WTC11 (cell line): Measurements from ENCODE around the gene BCL2L1. TPM values are rescaled to one million over a fixed set of nuclear protein-coding genes. Genes with fewer than 3 reads are reported as not detected.

Source experiments
- ATAC-seq: fragments of 200-7000 bp; cut with Tn5 transposase; 2 replicates; pipeline ENCODE4 v1.10.0; 2021; ENCODE audit warnings: mild to moderate bottlenecking, moderate library complexity
- CTCF ChIA-PET: fragments of 300-600 bp; sonication (Branson Sonifier 250); formaldehyde crosslinking; loops from one replicate; lab custom pipeline; 2021; ENCODE audit warnings: antibody characterized with exemption; lab: Charles Lee
- POLR2A ChIA-PET: fragments of 350-600 bp; sonication (Branson Sonifier 250); formaldehyde crosslinking; loops from one replicate; lab custom pipeline; 2021; ENCODE audit warnings: antibody characterized with exemption; lab: Charles Lee
- DNase-seq: peaks from one replicate; pipeline ENCODE4 v3.0.0; 2021; ENCODE audit warnings: low spot score
- H3K27ac Mint-ChIP-seq: 2 replicates; pipeline ENCODE4 v1.8.0; 2021; ENCODE audit warnings: mixed read lengths
- H3K27me3 Mint-ChIP-seq: 2 replicates; pipeline ENCODE4 v1.8.0; 2021; ENCODE audit warnings: low read depth, mild to moderate bottlenecking, moderate library complexity, mixed read lengths
- H3K36me3 Mint-ChIP-seq: 2 replicates; pipeline ENCODE4 v1.8.0; 2021; ENCODE audit warnings: mixed read lengths
- H3K4me1 Mint-ChIP-seq: 2 replicates; pipeline ENCODE4 v1.8.0; 2022; ENCODE audit warnings: mixed read lengths
- H3K4me3 Mint-ChIP-seq: 2 replicates; pipeline ENCODE4 v1.8.0; 2021; ENCODE audit warnings: mild to moderate bottlenecking, moderate library complexity, mixed read lengths
- H3K9me3 Mint-ChIP-seq: 2 replicates; pipeline ENCODE4 v1.8.0; 2021; ENCODE audit warnings: mixed read lengths
- ATF1 ChIP-seq: sonication (generic); formaldehyde crosslinking; IDR thresholded peaks from 2 replicates; pipeline ENCODE4 v1.8.1; 2023; ENCODE audit warnings: mild to moderate bottlenecking, moderate library complexity, missing genetic modification reagents
- CTCF ChIP-seq: fragments of 200-600 bp; IDR thresholded peaks from 2 replicates; pipeline ENCODE4 v1.8.0; 2022; ENCODE audit warnings: antibody characterized with exemption
- E2F4 ChIP-seq: sonication (generic); formaldehyde crosslinking; IDR thresholded peaks from 2 replicates; pipeline ENCODE4 v1.8.1; 2022; ENCODE audit warnings: low read depth, mild to moderate bottlenecking, moderate library complexity, missing genetic modification reagents, borderline replicate concordance
- ETV6 ChIP-seq: sonication (generic); formaldehyde crosslinking; IDR thresholded peaks from 2 replicates; pipeline ENCODE4 v1.8.1; 2022; ENCODE audit warnings: mild to moderate bottlenecking, missing genetic modification reagents
- FOXK1 ChIP-seq: sonication (generic); formaldehyde crosslinking; IDR thresholded peaks from 2 replicates; pipeline ENCODE4 v1.8.0; 2022; ENCODE audit warnings: mild to moderate bottlenecking, moderate library complexity, missing genetic modification reagents
- GABPB1 ChIP-seq: sonication (generic); formaldehyde crosslinking; IDR thresholded peaks from 2 replicates; pipeline ENCODE4 v1.8.1; 2023; ENCODE audit warnings: mild to moderate bottlenecking, missing genetic modification reagents
- HMGA2 ChIP-seq: fragments of 250-450 bp; sonication (Bioruptor Pico); IDR thresholded peaks from 2 replicates; pipeline ENCODE4 v1.4.0; 2021; ENCODE audit warnings: mild to moderate bottlenecking, moderate library complexity
- IRF2 ChIP-seq: sonication (generic); formaldehyde crosslinking; IDR thresholded peaks from 2 replicates; pipeline ENCODE4 v1.8.0; 2022; ENCODE audit warnings: low read depth, missing genetic modification reagents, borderline replicate concordance
- JAZF1 ChIP-seq: fragments of 250-450 bp; sonication (Bioruptor Pico); IDR thresholded peaks from 2 replicates; pipeline ENCODE4 v1.9.0; 2021; ENCODE audit warnings: moderate library complexity, mild to moderate bottlenecking, inconsistent platforms
- JUN ChIP-seq: sonication (generic); formaldehyde crosslinking; IDR thresholded peaks from 2 replicates; pipeline ENCODE4 v1.8.0; 2023; ENCODE audit warnings: mild to moderate bottlenecking, missing genetic modification reagents
- KAT7 ChIP-seq: sonication (generic); formaldehyde crosslinking; IDR thresholded peaks from 2 replicates; pipeline ENCODE4 v1.8.1; 2023; ENCODE audit warnings: missing genetic modification reagents, mild to moderate bottlenecking, borderline replicate concordance
- MXD4 ChIP-seq: fragments of 250-450 bp; sonication (Bioruptor Pico); IDR thresholded peaks from 2 replicates; pipeline ENCODE4 v1.8.0; 2021; ENCODE audit warnings: mild to moderate bottlenecking, moderate library complexity, borderline replicate concordance
- RORB ChIP-seq: fragments of 250-450 bp; sonication (Bioruptor Pico); IDR thresholded peaks from 2 replicates; pipeline ENCODE4 v1.9.0; 2021; ENCODE audit warnings: mild to moderate bottlenecking
- SMAD4 ChIP-seq: sonication (generic); formaldehyde crosslinking; IDR thresholded peaks from 2 replicates; pipeline ENCODE4 v1.8.0; 2022; ENCODE audit warnings: mild to moderate bottlenecking, missing genetic modification reagents
- TEAD1 ChIP-seq: sonication (generic); formaldehyde crosslinking; IDR thresholded peaks from 2 replicates; pipeline ENCODE4 v1.8.0; 2022; ENCODE audit warnings: mild to moderate bottlenecking, missing genetic modification reagents
- USF1 ChIP-seq: sonication (generic); formaldehyde crosslinking; IDR thresholded peaks from 2 replicates; pipeline ENCODE4 v1.8.0; 2022; ENCODE audit warnings: mild to moderate bottlenecking, missing genetic modification reagents
- ZNF219 ChIP-seq: sonication (generic); formaldehyde crosslinking; IDR thresholded peaks from 2 replicates; pipeline ENCODE4 v1.8.0; 2023; ENCODE audit warnings: missing genetic modification reagents, mild to moderate bottlenecking, borderline replicate concordance
- ZNF281 ChIP-seq: sonication (generic); formaldehyde crosslinking; IDR thresholded peaks from 2 replicates; pipeline ENCODE4 v1.8.0; 2023; ENCODE audit warnings: mild to moderate bottlenecking, missing genetic modification reagents
- ZNF671 ChIP-seq: fragments of 250-450 bp; sonication (Bioruptor Pico); IDR thresholded peaks from 2 replicates; pipeline ENCODE4 v1.8.0; 2021; ENCODE audit warnings: mild to moderate bottlenecking
- total RNA-seq: library from RNA; stranded (reverse); gene quantifications from 3 replicates; pipeline ENCODE4 v1.2.3, GENCODE V29; 2021
- TF ChIP-seq, protein P1 (sequence below): fragments of 250-450 bp; sonication (Bioruptor Pico); IDR thresholded peaks from 2 replicates; pipeline ENCODE4 v2.1.2; 2022; ENCODE audit warnings: mild to moderate bottlenecking, moderate library complexity
- TF ChIP-seq, protein P2 (sequence below): sonication (generic); formaldehyde crosslinking; IDR thresholded peaks from 2 replicates; pipeline ENCODE4 v1.8.1; 2022; ENCODE audit warnings: mild to moderate bottlenecking, missing genetic modification reagents, moderate library complexity, borderline replicate concordance

Gene BCL2L1
- total RNA-seq, 1 experiment from 2014 or later = 62.0 TPM

DNA sequence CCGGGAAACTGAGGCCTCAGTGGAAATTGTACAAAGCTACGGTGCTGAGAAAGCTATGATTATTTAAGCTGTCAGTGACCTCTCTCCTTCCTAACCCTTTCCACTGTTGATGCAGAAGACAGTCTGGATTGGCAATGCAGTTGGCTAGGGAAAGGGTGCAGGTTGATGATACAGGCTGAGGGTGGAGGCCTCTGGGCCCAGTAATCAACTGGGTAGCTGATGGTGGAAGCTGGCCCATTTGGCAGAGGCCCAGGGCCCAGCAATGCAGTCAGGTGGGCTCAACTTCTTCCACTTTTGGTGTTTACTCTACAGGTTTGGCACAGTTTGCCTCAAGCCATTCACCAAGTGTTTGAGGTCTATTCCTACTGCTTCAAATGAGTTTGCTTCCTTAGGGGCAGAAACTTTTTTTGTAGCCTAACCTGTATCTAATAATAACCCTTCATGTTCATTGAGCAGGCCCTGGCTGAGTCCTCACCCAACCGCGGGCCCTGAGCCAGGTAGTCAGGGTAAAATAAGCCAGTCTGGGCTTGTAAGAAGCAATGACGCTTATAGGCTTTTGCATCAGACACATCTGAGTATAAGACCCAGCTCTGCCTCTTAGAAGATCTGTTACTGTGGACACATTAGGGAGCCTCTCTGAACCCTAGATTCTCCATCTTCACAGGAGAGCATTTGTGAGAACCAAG lies 12.1 kb downstream of the BCL2L1 start (continued):
- TF ChIP-seq ZNF281 (CRISPR knock-in tag) = no peak
- no peak for TF ChIP-seq ETV6 (CRISPR knock-in tag)
- no peak for TF ChIP-seq CTCF

DNA sequence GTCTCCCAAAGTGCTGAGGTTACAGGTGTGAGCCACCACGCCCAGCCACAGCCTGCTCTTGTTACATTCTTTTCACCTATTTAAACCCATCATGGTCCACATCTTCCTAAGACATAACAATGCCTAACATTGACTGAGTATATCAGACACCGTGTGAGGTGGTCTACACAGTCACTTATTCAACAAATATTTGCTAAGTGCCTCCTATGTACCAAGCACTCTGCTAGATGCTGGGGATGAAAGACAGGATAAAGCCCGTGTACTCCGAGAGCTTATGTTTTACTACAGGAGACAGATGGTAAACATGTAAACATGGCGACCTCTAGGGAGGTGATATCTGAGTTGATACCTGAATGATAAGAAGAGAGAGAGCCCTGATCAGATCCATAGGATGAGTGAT lies 12.7 kb downstream of the BCL2L1 start:
- ATAC-seq = no peak
- no peaks in the 10 kb centered on the region for H3K27me3 Mint-ChIP-seq
- CTCF ChIA-PET = interaction anchor here (1.4 to 5.4 kb wide), 3 partner anchors 13 to 147 kb away, joined by 3 to 69 read pairs (median 21); partner anchors contain the start of gene BCL2L1
- no peak for TF ChIP-seq JAZF1 (CRISPR knock-in tag)
- TF ChIP-seq RORB (CRISPR knock-in tag) = 0 out of 2 replicates have a peak, but pooled peaks have one; percentile 28
- TF ChIP-seq, all 79 proteins: peak for 1
- POLR2A ChIA-PET = no interaction called here
- Mint-ChIP-seq H3K36me3 (peaks cover 24% of the 10 kb centered on the region), H3K27ac (peak overlapping the region; percentile 78), H3K9me3 (no peaks in the 10 kb centered on the region), H3K4me3 (no peak overlapping the region), H3K4me1 (peaks cover 69% of the 10 kb centered on the region)
- no peak for DNase-seq

- H3K4me3 Mint-ChIP-seq = no peak overlapping the region
- ATAC-seq = no peak
- peaks cover 18% of the 10 kb centered on the region for H3K36me3 Mint-ChIP-seq
- no peaks in the 10 kb centered on the region for H3K27me3 Mint-ChIP-seq
- H3K27ac Mint-ChIP-seq = peak overlapping the region; percentile 92
- peaks cover 69% of the 10 kb centered on the region for H3K4me1 Mint-ChIP-seq
- CTCF ChIA-PET = interaction anchor here (0.9 to 2.4 kb wide), 7 partner anchors 11 to 194 kb away, joined by 3 to 25 read pairs (median 3); partner anchors contain the start of genes BCL2L1 and HM13
- POLR2A ChIA-PET = interaction anchor here (0.6 to 1.6 kb wide), 4 partner anchors 11 to 149 kb away, joined by 4 to 11 read pairs (median 8); no protein-coding TSS in a partner anchor
- no peaks in the 10 kb centered on the region for H3K9me3 Mint-ChIP-seq
- DNase-seq = no peak
- TF ChIP-seq, protein P1, sequence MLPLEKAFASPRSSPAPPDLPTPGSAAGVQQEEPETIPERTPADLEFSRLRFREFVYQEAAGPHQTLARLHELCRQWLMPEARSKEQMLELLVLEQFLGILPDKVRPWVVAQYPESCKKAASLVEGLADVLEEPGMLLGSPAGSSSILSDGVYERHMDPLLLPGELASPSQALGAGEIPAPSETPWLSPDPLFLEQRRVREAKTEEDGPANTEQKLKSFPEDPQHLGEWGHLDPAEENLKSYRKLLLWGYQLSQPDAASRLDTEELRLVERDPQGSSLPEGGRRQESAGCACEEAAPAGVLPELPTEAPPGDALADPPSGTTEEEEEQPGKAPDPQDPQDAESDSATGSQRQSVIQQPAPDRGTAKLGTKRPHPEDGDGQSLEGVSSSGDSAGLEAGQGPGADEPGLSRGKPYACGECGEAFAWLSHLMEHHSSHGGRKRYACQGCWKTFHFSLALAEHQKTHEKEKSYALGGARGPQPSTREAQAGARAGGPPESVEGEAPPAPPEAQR (CRISPR knock-in tag) = no peak
- TF ChIP-seq E2F4 (CRISPR knock-in tag) (no peak), JUN (CRISPR knock-in tag) (no peak), KAT7 (CRISPR knock-in tag) (no peak), HMGA2 (no peak), ZNF219 (CRISPR knock-in tag) (no peak), IRF2 (no peak), USF1 (CRISPR knock-in tag) (no peak), ZNF671 (CRISPR knock-in tag) (no peak), MXD4 (CRISPR knock-in tag) (no peak), TEAD1 (no peak), ATF1 (CRISPR knock-in tag) (no peak), GABPB1 (CRISPR knock-in tag) (no peak), SMAD4 (CRISPR knock-in tag) (no peak), FOXK1 (CRISPR knock-in tag) (no peak)
- TF ChIP-seq, protein P2, sequence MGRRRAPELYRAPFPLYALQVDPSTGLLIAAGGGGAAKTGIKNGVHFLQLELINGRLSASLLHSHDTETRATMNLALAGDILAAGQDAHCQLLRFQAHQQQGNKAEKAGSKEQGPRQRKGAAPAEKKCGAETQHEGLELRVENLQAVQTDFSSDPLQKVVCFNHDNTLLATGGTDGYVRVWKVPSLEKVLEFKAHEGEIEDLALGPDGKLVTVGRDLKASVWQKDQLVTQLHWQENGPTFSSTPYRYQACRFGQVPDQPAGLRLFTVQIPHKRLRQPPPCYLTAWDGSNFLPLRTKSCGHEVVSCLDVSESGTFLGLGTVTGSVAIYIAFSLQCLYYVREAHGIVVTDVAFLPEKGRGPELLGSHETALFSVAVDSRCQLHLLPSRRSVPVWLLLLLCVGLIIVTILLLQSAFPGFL (CRISPR knock-in tag) = no peak
Observed at GRCh38 chr20:31708736-31709534, 13.7 kb downstream of the BCL2L1 start.
